ENCODE data around the gene ELK4. TPM values are rescaled to one million over a fixed set of nuclear protein-coding genes. Genes with fewer than 3 reads are reported as not detected.
A peak's percentile ranks its signal among the peaks of the same experiment; 100 is the strongest.

The ELK4 gene
- total and polyA plus RNA-seq, 2 experiments from 2014 or later, result 5.1 to 16.4 TPM

DNA sequence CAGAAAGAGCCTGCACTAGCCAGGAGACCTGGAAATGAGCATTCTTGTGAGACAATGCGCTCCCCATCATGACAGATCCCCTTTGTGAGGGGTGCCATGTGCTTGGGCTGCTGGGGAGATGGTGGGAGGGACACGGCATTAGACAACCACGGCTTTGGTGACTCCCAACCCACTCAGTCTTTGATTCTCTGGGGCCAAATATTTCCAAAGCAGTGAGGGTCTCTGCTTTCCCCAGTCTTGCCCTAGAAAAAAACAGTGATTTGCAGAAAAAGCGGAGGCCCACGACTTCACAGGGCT lies 38.3 kb upstream of the ELK4 start:
- in situ Hi-C loops (cut with MboI), result no loop called here
- Histone ChIP-seq H4K20me1 (ENCODE audit: insufficient read depth) (no peaks in the 10 kb centered on the region), H3K27ac (no peak overlapping the region), H3K27me3 (replicated peaks; ENCODE audit: insufficient read depth) (no peaks in the 10 kb centered on the region), H2AFZ (no peak overlapping the region), H3K4me1 (ENCODE audit: insufficient read depth) (no peaks in the 10 kb centered on the region), H3K9me2 (ENCODE audit: insufficient read depth) (no peaks in the 10 kb centered on the region), H3K79me2 (ENCODE audit: insufficient read depth) (no peaks in the 10 kb centered on the region), H3K9me3 (ENCODE audit: low read depth) (no peaks in the 10 kb centered on the region), H3K9ac (no peak overlapping the region), H3K4me3 (no peak overlapping the region), H3K4me2 (ENCODE audit: unreplicated experiment) (no peak overlapping the region), H3F3A (ENCODE audit: insufficient read depth) (no peaks in the 10 kb centered on the region), H3K36me3 (ENCODE audit: low read depth) (no peaks in the 10 kb centered on the region)
- DNase-seq, result no peak
- TF ChIP-seq EZH2 (IDR thresholded peaks at IDR 0.05; ENCODE audit: insufficient read depth, poor library complexity, severe bottlenecking) (no peak), EZH2phosphoT487 (IDR thresholded peaks at IDR 0.05; ENCODE audit: insufficient read depth, low read depth) (no peak)
- 77 to 91% methylated on average over 5 of the region's 5 CpGs for WGBS, 2 experiments (ENCODE audit: low coverage in 1 of 2, low lambda C conversion rate in 2 of 2, missing lambda C conversion rate in 2 of 2)

DNA sequence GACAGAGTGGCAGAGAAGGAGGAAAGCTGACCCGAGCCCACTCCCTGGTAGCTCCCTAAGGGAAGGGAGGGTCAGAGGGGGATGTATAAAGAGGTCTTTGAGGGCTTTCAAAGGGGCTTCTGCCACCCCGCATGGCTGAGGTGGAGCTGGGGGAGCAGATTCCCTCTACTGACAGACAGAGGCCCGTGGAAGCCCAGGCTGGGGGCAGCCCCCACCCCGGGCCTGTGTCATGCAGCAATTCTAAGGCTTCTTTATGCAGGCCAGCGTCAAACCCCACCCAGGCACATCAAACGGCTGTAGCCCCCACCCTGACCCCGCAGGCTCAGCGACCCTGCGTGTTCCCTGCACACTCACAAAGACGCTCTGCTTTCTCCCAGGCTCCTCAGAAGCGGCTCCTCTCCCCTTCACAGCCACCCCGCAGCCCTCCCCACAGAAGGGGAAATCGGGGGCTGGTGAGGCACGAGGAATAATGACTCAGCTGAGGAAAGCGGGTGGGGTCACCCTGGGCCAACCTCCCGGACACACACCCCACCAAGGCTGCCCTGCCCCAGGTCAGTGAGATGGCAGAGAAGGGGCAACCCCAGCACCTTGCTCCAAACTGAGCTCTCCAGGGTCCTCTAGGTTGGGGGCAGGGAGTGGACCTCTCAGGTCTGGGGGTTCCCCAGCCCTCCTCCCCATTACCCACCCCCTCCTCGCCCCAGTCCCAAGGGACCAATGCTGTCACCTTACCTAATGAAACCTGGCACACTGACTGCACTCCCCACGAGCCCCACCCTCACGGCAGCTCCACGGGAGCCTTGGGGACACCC lies 37.7 kb upstream of the ELK4 start:
- Histone ChIP-seq H3K27me3 (replicated peaks; ENCODE audit: insufficient read depth) (no peaks in the 10 kb centered on the region), H3K36me3 (ENCODE audit: low read depth) (no peaks in the 10 kb centered on the region)
- DNase-seq, result peak; percentile 19

GRCh38 chr1:205668951-205669340 lies 37.1 kb upstream of the ELK4 start:
- TF ChIP-seq EZH2 (IDR thresholded peaks at IDR 0.05; ENCODE audit: insufficient read depth, poor library complexity, severe bottlenecking) (no peak), EZH2phosphoT487 (IDR thresholded peaks at IDR 0.05; ENCODE audit: insufficient read depth, low read depth) (no peak)
- Histone ChIP-seq H3K9me2 (ENCODE audit: insufficient read depth) (no peaks in the 10 kb centered on the region), H3K4me3 (no peak overlapping the region), H4K20me1 (ENCODE audit: insufficient read depth) (no peaks in the 10 kb centered on the region), H3K79me2 (ENCODE audit: insufficient read depth) (no peaks in the 10 kb centered on the region), H3K36me3 (ENCODE audit: low read depth) (no peaks in the 10 kb centered on the region), H3K4me1 (ENCODE audit: insufficient read depth) (no peaks in the 10 kb centered on the region), H3K9me3 (ENCODE audit: low read depth) (no peaks in the 10 kb centered on the region), H3K27me3 (replicated peaks; ENCODE audit: insufficient read depth) (no peaks in the 10 kb centered on the region), H3K27ac (no peak overlapping the region), H3K9ac (no peak overlapping the region), H2AFZ (no peak overlapping the region), H3F3A (ENCODE audit: insufficient read depth) (no peaks in the 10 kb centered on the region), H3K4me2 (ENCODE audit: unreplicated experiment) (no peak overlapping the region)
- no peak for DNase-seq
- in situ Hi-C loops (cut with MboI), result no loop called here
- 69 to 74% methylated on average over 5 of the region's 5 CpGs for WGBS, 2 experiments (ENCODE audit: low coverage in 1 of 2, low lambda C conversion rate in 2 of 2, missing lambda C conversion rate in 2 of 2)

More for the DNA sequence above, 37.7 kb upstream of the ELK4 start:
- no peaks in the 10 kb centered on the region for H4K20me1 ChIP-seq (ENCODE audit: insufficient read depth)
- no peak overlapping the region for H3K27ac ChIP-seq
- in situ Hi-C loops (cut with MboI), result no loop called here
- TF ChIP-seq EZH2phosphoT487 (IDR thresholded peaks at IDR 0.05; ENCODE audit: insufficient read depth, low read depth) (no peak), EZH2 (IDR thresholded peaks at IDR 0.05; ENCODE audit: insufficient read depth, poor library complexity, severe bottlenecking) (no peak)
- no peak overlapping the region for H3K4me3 ChIP-seq
- WGBS, 2 experiments (ENCODE audit: low coverage in 1 of 2, low lambda C conversion rate in 2 of 2, missing lambda C conversion rate in 2 of 2), result 47 to 50% methylated on average over 16 to 20 of the region's 20 CpGs
- no peak overlapping the region for H2AFZ ChIP-seq
- H3K9me3 ChIP-seq (ENCODE audit: low read depth), result no peaks in the 10 kb centered on the region
- H3K9me2 ChIP-seq (ENCODE audit: insufficient read depth), result no peaks in the 10 kb centered on the region
- H3K4me2 ChIP-seq (ENCODE audit: unreplicated experiment), result no peak overlapping the region
- H3K9ac ChIP-seq, result no peak overlapping the region
- H3K79me2 ChIP-seq (ENCODE audit: insufficient read depth), result no peaks in the 10 kb centered on the region
- no peaks in the 10 kb centered on the region for H3K4me1 ChIP-seq (ENCODE audit: insufficient read depth)
- no peaks in the 10 kb centered on the region for H3F3A ChIP-seq (ENCODE audit: insufficient read depth)

- Histone ChIP-seq H3K36me3 (ENCODE audit: low read depth) (no peaks in the 10 kb centered on the region), H3K79me2 (ENCODE audit: insufficient read depth) (no peaks in the 10 kb centered on the region), H3K27ac (no peak overlapping the region), H2AFZ (no peak overlapping the region), H3K9me2 (ENCODE audit: insufficient read depth) (no peaks in the 10 kb centered on the region), H4K20me1 (ENCODE audit: insufficient read depth) (no peaks in the 10 kb centered on the region), H3K4me3 (no peak overlapping the region), H3F3A (ENCODE audit: insufficient read depth) (no peaks in the 10 kb centered on the region), H3K4me2 (ENCODE audit: unreplicated experiment) (no peak overlapping the region), H3K9me3 (ENCODE audit: low read depth) (no peaks in the 10 kb centered on the region), H3K4me1 (ENCODE audit: insufficient read depth) (no peaks in the 10 kb centered on the region), H3K9ac (no peak overlapping the region), H3K27me3 (replicated peaks; ENCODE audit: insufficient read depth) (no peaks in the 10 kb centered on the region)
- in situ Hi-C loops (cut with MboI), result no loop called here
- DNase-seq, result no peak
- TF ChIP-seq EZH2 (IDR thresholded peaks at IDR 0.05; ENCODE audit: insufficient read depth, poor library complexity, severe bottlenecking), result no peak
- TF ChIP-seq EZH2phosphoT487 (IDR thresholded peaks at IDR 0.05; ENCODE audit: insufficient read depth, low read depth), result no peak
- WGBS, 2 experiments (ENCODE audit: low coverage in 1 of 2, low lambda C conversion rate in 2 of 2, missing lambda C conversion rate in 2 of 2), result 80% methylated on average over 11 of the region's 11 CpGs
Measured at GRCh38 chr1:205667909-205668643, 36.3 kb upstream of the ELK4 start.
